Uterine smooth muscle cell (primary cell): Measurements from ENCODE around the gene GMPS. TPM values are rescaled to one million over a fixed set of nuclear protein-coding genes. Genes with fewer than 3 reads are reported as not detected.

ENCODE experiments used
- total RNA-seq: library from RNA; depleted of rRNA; stranded (reverse); fragments of >200 nt; gene quantifications from 2 replicates; pipeline ENCODE4 v1.2.3, GENCODE V29; 2014

Gene GMPS
- total RNA-seq: 58.7 and 104 TPM in 2 replicates

GRCh38 chr3:155870133-155870944 lies at the start of gene GMPS:
TSS of gene GMPS (plus strand) at chr3:155870650. CDS start at chr3:155870871, 221 bp downstream.

DNA sequence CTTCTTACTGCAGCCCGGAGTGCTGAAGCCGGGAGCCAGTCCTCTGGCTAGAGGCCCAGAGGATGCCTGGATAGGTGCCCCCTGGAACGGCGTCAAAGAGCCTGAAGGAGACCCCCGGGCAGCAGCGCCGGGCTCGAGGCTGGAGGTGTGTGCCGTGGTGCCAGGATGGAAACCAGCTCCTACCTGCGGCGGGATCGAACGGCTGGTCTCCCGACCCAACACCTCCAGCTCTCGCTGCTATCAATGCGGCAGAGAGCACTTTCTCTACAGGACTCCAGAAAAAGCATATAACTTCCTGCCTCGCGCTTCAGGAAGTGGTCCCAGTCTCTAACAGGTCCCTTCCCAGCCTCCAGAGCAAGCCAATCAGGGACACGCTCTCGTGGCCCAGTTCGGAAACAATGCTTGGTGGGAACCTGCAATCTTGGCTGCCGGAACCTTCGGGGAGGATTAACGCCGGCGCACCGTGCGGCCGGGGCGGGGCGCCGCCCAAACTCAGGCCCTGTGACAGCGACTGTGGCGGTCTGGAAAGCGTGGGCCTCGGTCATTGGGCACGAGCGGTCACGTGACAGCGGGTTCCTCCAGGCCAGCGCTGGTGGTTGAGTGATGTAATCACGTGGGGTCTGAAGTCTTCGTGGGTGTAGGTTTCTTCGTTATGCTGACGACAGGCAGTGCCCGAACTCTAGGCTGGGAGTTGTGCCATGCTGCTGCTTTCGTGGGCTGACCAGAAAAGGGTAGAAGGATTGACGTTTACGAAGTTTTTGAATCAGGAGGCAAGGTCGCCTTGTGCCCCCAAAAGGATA lies 16.1 kb upstream of the GMPS start, which contains the start of gene SLC33A1:
TSS of gene SLC33A1 (minus strand) at position 287 of the 800 bp plus-strand sequence. CDS start 430 bp downstream, outside the sequence.

Other genes starting within 250 kb of the GMPS start
- 0.11 and 0.12 TPM in 2 replicates for gene PLCH1, start 125.6 kb upstream of the GMPS start, total RNA-seq
- 3.8 and 4.4 TPM in 2 replicates for gene C3orf33, start 64.4 kb upstream of the GMPS start, total RNA-seq
- gene SLC33A1, start 16.2 kb upstream of the GMPS start, total RNA-seq: 40.8 and 67.2 TPM in 2 replicates
- 0.25 TPM in 1 of 2 replicates, not detected in the other for gene KCNAB1, start 249.9 kb downstream of the GMPS start, total RNA-seq